ENCODE results near the gene RTN4RL1. TPM values are rescaled to one million over a fixed set of nuclear protein-coding genes. Genes with fewer than 3 reads are reported as not detected.

RTN4RL1 gene
- total and polyA plus RNA-seq, 4 experiments from 2014 or later, result 0.27 to 2.0 (median 0.39) TPM

GRCh38 chr17:1963250-1963649, 61.9 kb downstream of the RTN4RL1 start:
- peaks cover 2 to 5% of the 10 kb centered on the region in 2 donors for H3K27me3 Mint-ChIP-seq
- H3K9me3 Mint-ChIP-seq, result no peaks in the 10 kb centered on the region
- Histone ChIP-seq H3K27me3 (ENCODE audit: insufficient read depth, low read length) (no peaks in the 10 kb centered on the region), H3K4me1 (ENCODE audit: insufficient read depth, low read length) (no peaks in the 10 kb centered on the region), H3K4me3 (ENCODE audit: low read length in 2 of 2) (no peak overlapping the region), H3K9me3 (ENCODE audit: control insufficient read depth in 1 of 2, low read length in 2 of 2) (no peaks in the 10 kb centered on the region), H3K27ac (ENCODE audit: low read depth, low read length) (no peak overlapping the region), H3K36me3 (ENCODE audit: insufficient read depth, low read length) (no peaks in the 10 kb centered on the region)
- no peaks in the 10 kb centered on the region for H3K36me3 Mint-ChIP-seq
- H3K27ac Mint-ChIP-seq, result no peak overlapping the region
- POLR2A ChIA-PET (ENCODE audit: partially characterized antibody), result no interaction called here
- no peak overlapping the region for H3K4me3 Mint-ChIP-seq
- no peak for DNase-seq
- H3K4me1 Mint-ChIP-seq, result peaks cover 0 to 3% (median 1%) of the 10 kb centered on the region in 4 donors
- CTCF ChIA-PET (ENCODE audit: partially characterized antibody), result no interaction called here
- intact Hi-C loops (cut with micrococcal nuclease), result no loop called here

DNA sequence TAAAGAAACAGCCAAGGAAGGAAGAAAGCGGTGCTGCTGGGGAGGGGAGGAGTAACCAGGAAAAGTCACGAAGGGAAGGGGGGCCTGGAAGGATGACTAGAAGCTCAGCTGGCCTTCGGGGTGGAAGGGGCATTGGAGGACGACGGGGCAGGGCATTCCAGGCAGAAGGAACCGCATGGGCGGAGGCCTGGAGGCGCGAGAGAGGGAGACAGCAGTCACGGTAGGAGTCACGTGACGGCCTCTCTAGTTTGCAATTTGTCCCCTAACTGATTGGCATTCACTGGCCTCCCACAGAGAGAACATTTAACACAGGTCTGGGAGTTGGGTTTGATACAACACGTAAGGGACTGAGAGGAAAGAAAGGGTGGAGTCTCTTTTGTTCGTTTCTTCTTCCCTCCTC, 63.9 kb downstream of the RTN4RL1 start:
- Mint-ChIP-seq H3K4me1 (no peaks in the 10 kb centered on the region), H3K27me3 (peaks cover 0 to 1% of the 10 kb centered on the region in 2 donors), H3K36me3 (no peaks in the 10 kb centered on the region), H3K9me3 (no peaks in the 10 kb centered on the region), H3K4me3 (no peak overlapping the region), H3K27ac (no peak overlapping the region)
- H3K4me1 ChIP-seq (ENCODE audit: insufficient read depth, low read length), result no peaks in the 10 kb centered on the region
- H3K36me3 ChIP-seq (ENCODE audit: insufficient read depth, low read length), result no peaks in the 10 kb centered on the region
- intact Hi-C loops (cut with micrococcal nuclease), result no loop called here
- no peak overlapping the region for H3K4me3 ChIP-seq (ENCODE audit: low read length in 2 of 2)
- POLR2A ChIA-PET (ENCODE audit: partially characterized antibody), result no interaction called here
- H3K27ac ChIP-seq (ENCODE audit: low read depth, low read length), result no peak overlapping the region
- CTCF ChIA-PET (ENCODE audit: partially characterized antibody), result no interaction called here
- no peaks in the 10 kb centered on the region for H3K27me3 ChIP-seq (ENCODE audit: insufficient read depth, low read length)
- H3K9me3 ChIP-seq (ENCODE audit: control insufficient read depth in 1 of 2, low read length in 2 of 2), result no peaks in the 10 kb centered on the region
- DNase-seq, result no peak

DNA sequence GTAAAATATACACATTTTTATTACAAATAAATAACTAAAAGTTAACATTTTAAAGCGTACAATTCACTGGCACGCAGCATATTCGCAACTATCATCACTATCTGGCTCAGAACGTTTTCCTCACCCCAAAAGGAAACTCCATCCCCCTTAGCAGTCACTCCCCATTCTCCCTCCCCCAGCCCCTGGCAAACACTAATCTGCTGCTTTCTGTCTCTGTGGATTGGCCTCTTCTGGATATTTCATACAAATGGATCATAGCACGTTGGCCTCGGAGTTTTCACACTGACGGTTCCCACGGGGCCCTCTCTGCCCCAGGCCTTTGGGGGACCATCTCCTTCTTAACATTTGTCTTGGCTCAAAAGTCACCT, 64.6 kb downstream of the RTN4RL1 start:
- H3K27ac ChIP-seq (ENCODE audit: low read depth, low read length), result no peak overlapping the region
- no peaks in the 10 kb centered on the region for H3K36me3 Mint-ChIP-seq
- H3K9me3 ChIP-seq (ENCODE audit: control insufficient read depth in 1 of 2, low read length in 2 of 2), result no peaks in the 10 kb centered on the region
- no peaks in the 10 kb centered on the region for H3K27me3 Mint-ChIP-seq
- no peak overlapping the region for H3K4me3 Mint-ChIP-seq
- peak overlapping the region in 1 of 7 donors; percentile 27 for H3K27ac Mint-ChIP-seq
- DNase-seq, result no peak
- no peaks in the 10 kb centered on the region for H3K36me3 ChIP-seq (ENCODE audit: insufficient read depth, low read length)
- no peaks in the 10 kb centered on the region for H3K4me1 ChIP-seq (ENCODE audit: insufficient read depth, low read length)
- H3K9me3 Mint-ChIP-seq, result no peaks in the 10 kb centered on the region
- ChIA-PET POLR2A (ENCODE audit: partially characterized antibody) (no interaction called here), CTCF (ENCODE audit: partially characterized antibody) (no interaction called here)
- no peaks in the 10 kb centered on the region for H3K4me1 Mint-ChIP-seq
- no peaks in the 10 kb centered on the region for H3K27me3 ChIP-seq (ENCODE audit: insufficient read depth, low read length)
- intact Hi-C loops (cut with micrococcal nuclease), result no loop called here
- no peak overlapping the region for H3K4me3 ChIP-seq (ENCODE audit: low read length in 2 of 2)

- no peaks in the 10 kb centered on the region for H3K27me3 ChIP-seq (ENCODE audit: insufficient read depth, low read length)
- Mint-ChIP-seq H3K4me1 (no peaks in the 10 kb centered on the region), H3K36me3 (no peaks in the 10 kb centered on the region), H3K9me3 (no peaks in the 10 kb centered on the region), H3K27ac (no peak overlapping the region), H3K27me3 (no peaks in the 10 kb centered on the region), H3K4me3 (no peak overlapping the region)
- no peak overlapping the region for H3K4me3 ChIP-seq (ENCODE audit: low read length in 2 of 2)
- CTCF ChIA-PET (ENCODE audit: partially characterized antibody), result no interaction called here
- no peaks in the 10 kb centered on the region for H3K9me3 ChIP-seq (ENCODE audit: control insufficient read depth in 1 of 2, low read length in 2 of 2)
- no peaks in the 10 kb centered on the region for H3K4me1 ChIP-seq (ENCODE audit: insufficient read depth, low read length)
- no peak for DNase-seq
- intact Hi-C loops (cut with micrococcal nuclease), result no loop called here
- H3K27ac ChIP-seq (ENCODE audit: low read depth, low read length), result no peak overlapping the region
- H3K36me3 ChIP-seq (ENCODE audit: insufficient read depth, low read length), result no peaks in the 10 kb centered on the region
- POLR2A ChIA-PET (ENCODE audit: partially characterized antibody), result no interaction called here
Observed at GRCh38 chr17:1959871-1960544, 65.1 kb downstream of the RTN4RL1 start.

GRCh38 chr17:1958134-1958881, 66.8 kb downstream of the RTN4RL1 start:
- H3K27ac ChIP-seq (ENCODE audit: low read depth, low read length), result no peak overlapping the region
- DNase-seq, result no peak
- ChIA-PET POLR2A (ENCODE audit: partially characterized antibody) (no interaction called here), CTCF (ENCODE audit: partially characterized antibody) (no interaction called here)
- H3K27me3 Mint-ChIP-seq, result no peaks in the 10 kb centered on the region
- H3K4me1 ChIP-seq (ENCODE audit: insufficient read depth, low read length), result no peaks in the 10 kb centered on the region
- no peaks in the 10 kb centered on the region for H3K9me3 Mint-ChIP-seq
- no peak overlapping the region for H3K4me3 Mint-ChIP-seq
- H3K36me3 Mint-ChIP-seq, result no peaks in the 10 kb centered on the region
- no peaks in the 10 kb centered on the region for H3K27me3 ChIP-seq (ENCODE audit: insufficient read depth, low read length)
- H3K4me3 ChIP-seq (ENCODE audit: low read length in 2 of 2), result no peak overlapping the region
- no peak overlapping the region for H3K27ac Mint-ChIP-seq
- H3K4me1 Mint-ChIP-seq, result no peaks in the 10 kb centered on the region
- no peaks in the 10 kb centered on the region for H3K9me3 ChIP-seq (ENCODE audit: control insufficient read depth in 1 of 2, low read length in 2 of 2)
- intact Hi-C loops (cut with micrococcal nuclease), result no loop called here
- H3K36me3 ChIP-seq (ENCODE audit: insufficient read depth, low read length), result no peaks in the 10 kb centered on the region

DNA sequence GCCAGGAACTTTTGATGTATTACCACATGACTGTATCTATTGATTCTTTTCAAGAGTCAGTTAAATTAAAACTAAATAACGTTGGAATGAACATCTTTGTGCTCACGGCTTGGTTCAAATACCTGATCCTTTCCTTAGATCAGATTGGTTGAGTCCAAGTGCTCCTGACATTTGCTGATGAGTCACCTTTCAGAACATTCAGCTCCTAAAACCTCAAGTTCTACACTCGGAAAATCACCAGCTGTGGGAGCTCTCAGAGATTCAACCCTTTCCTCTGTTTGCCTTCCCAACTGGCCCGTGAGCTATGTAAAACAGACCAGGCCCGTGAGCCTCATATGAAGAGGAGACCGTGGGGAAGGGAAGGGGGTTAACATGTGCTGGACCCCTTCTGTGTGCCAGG, 68.1 kb downstream of the RTN4RL1 start:
- no peaks in the 10 kb centered on the region for H3K27me3 ChIP-seq (ENCODE audit: insufficient read depth, low read length)
- CTCF ChIA-PET (ENCODE audit: partially characterized antibody), result no interaction called here

DNA sequence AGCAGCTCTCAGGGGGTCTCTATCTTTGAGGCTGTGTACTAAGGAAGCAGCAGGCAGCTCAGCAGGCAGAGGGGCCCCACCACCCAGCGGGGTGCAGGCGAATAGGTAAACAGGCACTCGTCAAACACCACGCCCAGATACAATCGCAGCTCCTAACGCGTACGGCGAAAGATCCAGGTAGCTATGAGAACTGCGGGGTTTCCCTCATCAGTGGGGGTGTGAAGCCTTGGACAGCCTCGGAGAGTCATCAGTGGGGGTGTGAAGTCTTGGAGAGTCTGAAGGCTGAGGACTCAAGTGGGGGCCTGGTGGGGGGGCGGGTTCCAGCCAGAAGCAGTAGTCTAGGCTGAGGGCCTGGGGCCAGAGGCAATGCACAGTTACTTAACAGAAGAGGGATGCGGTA, 69.0 kb downstream of the RTN4RL1 start:
- H3K27ac Mint-ChIP-seq, result no peak overlapping the region

More for the DNA sequence above, 68.1 kb downstream of the RTN4RL1 start:
- Histone ChIP-seq H3K4me3 (ENCODE audit: low read length in 2 of 2) (no peak overlapping the region), H3K4me1 (ENCODE audit: insufficient read depth, low read length) (no peaks in the 10 kb centered on the region), H3K27ac (ENCODE audit: low read depth, low read length) (no peak overlapping the region), H3K36me3 (ENCODE audit: insufficient read depth, low read length) (no peaks in the 10 kb centered on the region), H3K9me3 (ENCODE audit: control insufficient read depth in 1 of 2, low read length in 2 of 2) (no peaks in the 10 kb centered on the region)
- no peak for DNase-seq
- H3K27ac Mint-ChIP-seq, result no peak overlapping the region
- POLR2A ChIA-PET (ENCODE audit: partially characterized antibody), result no interaction called here
- no peaks in the 10 kb centered on the region for H3K27me3 Mint-ChIP-seq
- H3K4me1 Mint-ChIP-seq, result no peaks in the 10 kb centered on the region
- H3K9me3 Mint-ChIP-seq, result no peaks in the 10 kb centered on the region
- intact Hi-C loops (cut with micrococcal nuclease), result no loop called here
- H3K36me3 Mint-ChIP-seq, result no peaks in the 10 kb centered on the region
- H3K4me3 Mint-ChIP-seq, result no peak overlapping the region

More for the DNA sequence above, 69.0 kb downstream of the RTN4RL1 start:
- H3K9me3 Mint-ChIP-seq, result no peaks in the 10 kb centered on the region
- H3K4me3 ChIP-seq (ENCODE audit: low read length in 2 of 2), result no peak overlapping the region
- ChIA-PET CTCF (ENCODE audit: partially characterized antibody) (no interaction called here), POLR2A (ENCODE audit: partially characterized antibody) (no interaction called here)
- H3K9me3 ChIP-seq (ENCODE audit: control insufficient read depth in 1 of 2, low read length in 2 of 2), result no peaks in the 10 kb centered on the region
- no peak overlapping the region for H3K27ac ChIP-seq (ENCODE audit: low read depth, low read length)
- no peaks in the 10 kb centered on the region for H3K4me1 ChIP-seq (ENCODE audit: insufficient read depth, low read length)
- H3K36me3 ChIP-seq (ENCODE audit: insufficient read depth, low read length), result no peaks in the 10 kb centered on the region
- no peaks in the 10 kb centered on the region for H3K27me3 Mint-ChIP-seq
- H3K36me3 Mint-ChIP-seq, result no peaks in the 10 kb centered on the region
- H3K4me3 Mint-ChIP-seq, result no peak overlapping the region
- no peaks in the 10 kb centered on the region for H3K27me3 ChIP-seq (ENCODE audit: insufficient read depth, low read length)
- DNase-seq, result no peak
- no peaks in the 10 kb centered on the region for H3K4me1 Mint-ChIP-seq
- intact Hi-C loops (cut with micrococcal nuclease), result no loop called here

Measured in CD4-positive, alpha-beta memory T cell (primary cell).